HCT116 (cell line): Measurements from ENCODE around the gene TMEM59L. TPM values are rescaled to one million over a fixed set of nuclear protein-coding genes. Genes with fewer than 3 reads are reported as not detected.

Experiments used
- ATAC-seq: fragments of 200-7000 bp; cut with Tn5 transposase; 2 replicates; pipeline ENCODE4 v1.9.1; 2020; ENCODE audit warnings: mild to moderate bottlenecking, moderate library complexity
- BruUV-seq: library from RNA; stranded (reverse); fragments of 400-500 nt; replicated peaks from 2 replicates; lab custom pipeline; 2021; lab: Mats Ljungman, UMichigan
- CTCF ChIA-PET: fragments of 300-600 bp; sonication (Branson Sonifier 250); formaldehyde crosslinking; loops from one replicate; lab custom pipeline; 2021; ENCODE audit warnings: antibody characterized with exemption; lab: Charles Lee
- POLR2A ChIA-PET: fragments of 300-600, 350-600 bp; sonication (Branson Sonifier 250); formaldehyde crosslinking; loops from one replicate; lab custom pipeline; 2021; ENCODE audit warnings: antibody characterized with exemption; lab: Charles Lee
- RAD21 ChIA-PET, 2 experiments: fragments of 300-600 bp; sonication (Branson Sonifier 250); formaldehyde crosslinking; loops; one replicate each; lab custom pipeline; 2023; ENCODE audit warnings: low total read pairs in 2 of 2; ENCODE audit not compliant: uncharacterized antibody in 2 of 2, unreplicated experiment in 2 of 2, low non-redundant PET in 1 of 2; lab: Charles Lee
- DNase-seq: peaks from one replicate; pipeline ENCODE4 v3.0.0-alpha.2; 2010; ENCODE audit warnings: low read depth, low spot score
- H2AFZ ChIP-seq: fragments of 200-600 bp; shearing (Covaris generic), sonication (generic); 2 replicates; pipeline ENCODE4 v1.6.1; 2017; ENCODE audit warnings: low read depth, mixed run types, mixed read lengths, antibody characterized with exemption, low read length; ENCODE audit not compliant: poor library complexity, severe bottlenecking
- H3K27ac ChIP-seq: 2 replicates; pipeline ENCODE4 v1.5.1; 2012; ENCODE audit warnings: low read depth, low read length
- H3K27me3 ChIP-seq: fragments of 200-600 bp; sonication (generic); 2 replicates; pipeline ENCODE4 v1.6.1; 2016; ENCODE audit warnings: mixed run types, low read length, mixed read lengths; ENCODE audit not compliant: insufficient read depth
- H3K36me3 ChIP-seq, 2 experiments: fragments of 200-500 bp in 1 of 2; fragments of 200-600 bp in 1 of 2; sonication (Bioruptor generic) in 1 of 2; sonication (generic) in 1 of 2; 2 replicates each; pipeline versions ENCODE4 v1.5.1 to v1.6.1; 2014 to 2016; ENCODE audit warnings: low read length in 2 of 2, inconsistent platforms in 1 of 2, mixed read lengths in 1 of 2, mixed run types in 1 of 2; ENCODE audit not compliant: insufficient read depth in 2 of 2, control insufficient read depth in 1 of 2
- H3K4me1 ChIP-seq, 2 experiments: fragments of 200-600 bp in 1 of 2; sonication (generic) in 1 of 2; 2 replicates each; pipeline versions ENCODE4 v1.5.1 to v1.6.1; 2012 to 2017; ENCODE audit warnings: low read length in 2 of 2, inconsistent platforms in 1 of 2, mild to moderate bottlenecking in 1 of 2, mixed read lengths in 1 of 2, mixed run types in 1 of 2, moderate library complexity in 1 of 2; ENCODE audit not compliant: insufficient read depth in 2 of 2, control insufficient read depth in 1 of 2
- H3K4me2 ChIP-seq: fragments of 200-600 bp; sonication (generic); 2 replicates; pipeline ENCODE4 v1.6.1; 2017; ENCODE audit warnings: mixed run types, low read length, mixed read lengths
- H3K4me3 ChIP-seq, 2 experiments: fragments of 200-600 bp in 1 of 2; sonication (generic) in 1 of 2; replicated peaks in 1 of 2; 2 replicates each; pipeline ENCODE4 v1.5.1; 2011 to 2016; ENCODE audit warnings: low read length in 2 of 2, control low read depth in 1 of 2, low read depth in 1 of 2, mild to moderate bottlenecking in 1 of 2, mixed read lengths in 1 of 2, mixed run types in 1 of 2
- H3K79me2 ChIP-seq: fragments of 200-600 bp; sonication (generic); 2 replicates; pipeline ENCODE4 v1.6.1; 2017; ENCODE audit warnings: mild to moderate bottlenecking, mixed run types, low read length, moderate library complexity, mixed read lengths; ENCODE audit not compliant: insufficient read depth
- H3K9ac ChIP-seq: fragments of 200-600 bp; sonication (generic); 2 replicates; pipeline ENCODE4 v1.6.1; 2016; ENCODE audit warnings: low read length, mixed read lengths
- H3K9me2 ChIP-seq: fragments of 200-600 bp; sonication (generic), shearing (Covaris generic); 2 replicates; pipeline ENCODE4 v1.6.1; 2017; ENCODE audit warnings: mixed run types, mild to moderate bottlenecking, moderate library complexity; ENCODE audit not compliant: insufficient read depth
- H3K9me3 ChIP-seq, 2 experiments: fragments of 200-500 bp in 1 of 2; fragments of 200-600 bp in 1 of 2; sonication (Bioruptor generic) in 1 of 2; sonication (generic) in 1 of 2; 2 replicates each; pipeline ENCODE4 v1.6.1; 2014 to 2017; ENCODE audit warnings: low read length in 2 of 2, mixed read lengths in 2 of 2, inconsistent platforms in 1 of 2, low read depth in 1 of 2, mild to moderate bottlenecking in 1 of 2, mixed run types in 1 of 2, moderate library complexity in 1 of 2; ENCODE audit not compliant: control insufficient read depth in 1 of 2, insufficient read depth in 1 of 2
- H4K20me1 ChIP-seq: fragments of 200-600 bp; sonication (generic), shearing (Covaris generic); 2 replicates; pipeline ENCODE4 v1.6.1; 2017; ENCODE audit warnings: mixed run types, mild to moderate bottlenecking, moderate library complexity; ENCODE audit not compliant: insufficient read depth
- ATF3 ChIP-seq: IDR thresholded peaks from 2 replicates; pipeline ENCODE4 v1.6.1; 2012
- CTCF ChIP-seq, 3 experiments: fragments of 200-600 bp in 1 of 3; sonication (generic) in 1 of 3; IDR thresholded peaks in 2 of 3; conservative IDR thresholded peaks in 1 of 3; 2 replicates each; pipeline ENCODE4 v1.5.1; 2012 to 2017; ENCODE audit warnings: low read depth in 2 of 3, low read length in 2 of 3, antibody characterized with exemption in 1 of 3, borderline replicate concordance in 1 of 3, control low read depth in 1 of 3, mild to moderate bottlenecking in 1 of 3, mixed read lengths in 1 of 3, mixed run types in 1 of 3, moderate library complexity in 1 of 3; ENCODE audit not compliant: insufficient read depth in 1 of 3
- EGR1 ChIP-seq: IDR thresholded peaks from 2 replicates; pipeline ENCODE4 v1.6.1; 2012; ENCODE audit warnings: low read depth
- EZH2 ChIP-seq: fragments of 200-600 bp; sonication (generic); IDR thresholded peaks from 2 replicates; pipeline ENCODE4 v1.6.1; 2017; ENCODE audit warnings: antibody characterized with exemption, mixed run types
- EZH2phosphoT487 ChIP-seq: fragments of 200-600 bp; IDR thresholded peaks from 2 replicates; pipeline ENCODE4 v1.6.1; 2018; ENCODE audit warnings: antibody characterized with exemption, borderline replicate concordance
- POLR2A ChIP-seq: IDR thresholded peaks from 2 replicates; pipeline ENCODE4 v1.7.0; 2011; ENCODE audit warnings: borderline replicate concordance; ENCODE audit not compliant: insufficient read depth, insufficient read length; ENCODE audit errors: extremely low read depth
- POLR2AphosphoS5 ChIP-seq: IDR thresholded peaks from 2 replicates; pipeline ENCODE4 v1.6.1; 2011; ENCODE audit warnings: mild to moderate bottlenecking, low read depth, low read length, moderate library complexity
- RAD21 ChIP-seq: IDR thresholded peaks from 2 replicates; pipeline ENCODE4 v1.6.1; 2012; ENCODE audit warnings: low read depth, mild to moderate bottlenecking
- REST ChIP-seq: IDR thresholded peaks from 2 replicates; pipeline ENCODE4 v1.6.1; 2012; ENCODE audit warnings: low read depth
- SIN3A ChIP-seq: IDR thresholded peaks from 2 replicates; pipeline ENCODE4 v1.6.1; 2012; ENCODE audit warnings: low read depth
- SP1 ChIP-seq: IDR thresholded peaks from 2 replicates; pipeline ENCODE4 v1.6.1; 2012; ENCODE audit warnings: low read depth
- TCF7L2 ChIP-seq: IDR thresholded peaks from 2 replicates; pipeline ENCODE4 v1.7.0; 2011; ENCODE audit warnings: borderline replicate concordance, inconsistent platforms; ENCODE audit not compliant: insufficient read depth, insufficient read length; ENCODE audit errors: extremely low read depth
- ZBTB33 ChIP-seq: IDR thresholded peaks from 2 replicates; pipeline ENCODE4 v1.6.1; 2011; ENCODE audit warnings: mild to moderate bottlenecking, low read length, moderate library complexity; ENCODE audit not compliant: insufficient replicate concordance; ENCODE audit errors: extremely low read depth
- ZNF274 ChIP-seq: fragments of 200-500 bp; sonication (Bioruptor generic); IDR thresholded peaks from 2 replicates; pipeline ENCODE4 v1.6.1; 2014; ENCODE audit warnings: mild to moderate bottlenecking, low read depth, low read length, inconsistent platforms
- intact Hi-C: fragments of 100-400 bp; cut with micrococcal nuclease; formaldehyde crosslinking; loops from 2 replicates; pipeline ENCODE4 v1.10.0; 2022
- total RNA-seq: library from RNA; stranded (reverse); gene quantifications from one replicate; pipeline ENCODE4 v1.2.1, GENCODE V29; 2021; ENCODE audit not compliant: unreplicated experiment

TMEM59L gene
- total RNA-seq, 1 experiment from 2014 or later: 14.3 TPM

- intact Hi-C loops: no loop called here
- Histone ChIP-seq H3K4me1 (peaks cover 0 to 10% of the 10 kb centered on the region in 2 experiments; a peak in 1 of 4 replicates), H4K20me1 (no peaks in the 10 kb centered on the region), H3K9me3 (no peaks in the 10 kb centered on the region), H3K9me2 (no peaks in the 10 kb centered on the region), H3K27me3 (no peaks in the 10 kb centered on the region), H3K4me2 (no peak overlapping the region), H2AFZ (no peak overlapping the region), H3K9ac (no peak overlapping the region), H3K36me3 (no peaks in the 10 kb centered on the region), H3K79me2 (peaks cover 18% of the 10 kb centered on the region; the same call in 1 of the 2 replicates), H3K4me3 (no peak overlapping the region), H3K27ac (no peak overlapping the region)
- TF ChIP-seq RAD21: no peak
- no peak for TF ChIP-seq TCF7L2
- TF ChIP-seq SP1: no peak
- TF ChIP-seq SIN3A: no peak
- no peak for TF ChIP-seq POLR2AphosphoS5
- TF ChIP-seq EZH2phosphoT487: no peak
- TF ChIP-seq EZH2: no peak
- no peak for TF ChIP-seq CTCF (IDR thresholded peaks at IDR 0.05 in 2 of 3, conservative IDR thresholded peaks at IDR 0.05 in 1 of 3; ENCODE audit: borderline replicate concordance in 1 of 3, insufficient read depth in 1 of 3, low read depth in 2 of 3, low read length in 2 of 3)
- no peak for TF ChIP-seq ZBTB33
- TF ChIP-seq ZNF274: no peak
- no peak for TF ChIP-seq REST
- TF ChIP-seq EGR1: no peak
- TF ChIP-seq ATF3: no peak
- TF ChIP-seq POLR2A: no peak
- ChIA-PET POLR2A (no interaction called here), RAD21 (no interaction called here), CTCF (no interaction called here)
- DNase-seq (no peak), ATAC-seq (no peak)
- no TSS peak for BruUV-seq
These were observed 35.1 kb downstream of the TMEM59L start for GRCh38 chr19:18647807-18648206.
